HCT116 (cell line): ENCODE data around the gene IFT22. TPM values are rescaled to one million over a fixed set of nuclear protein-coding genes. Genes with fewer than 3 reads are reported as not detected.

Source experiments
- ATAC-seq: fragments of 200-7000 bp; cut with Tn5 transposase; 2 replicates; pipeline ENCODE4 v1.9.1; 2020; ENCODE audit warnings: mild to moderate bottlenecking, moderate library complexity
- BruUV-seq: library from RNA; stranded (reverse); fragments of 400-500 nt; replicated peaks from 2 replicates; lab custom pipeline; 2021; lab: Mats Ljungman, UMichigan
- CTCF ChIA-PET: fragments of 300-600 bp; sonication (Branson Sonifier 250); formaldehyde crosslinking; loops from one replicate; lab custom pipeline; 2021; ENCODE audit warnings: antibody characterized with exemption; lab: Charles Lee
- POLR2A ChIA-PET: fragments of 300-600, 350-600 bp; sonication (Branson Sonifier 250); formaldehyde crosslinking; loops from one replicate; lab custom pipeline; 2021; ENCODE audit warnings: antibody characterized with exemption; lab: Charles Lee
- RAD21 ChIA-PET, 2 experiments: fragments of 300-600 bp; sonication (Branson Sonifier 250); formaldehyde crosslinking; loops; one replicate each; lab custom pipeline; 2023; ENCODE audit warnings: low total read pairs in 2 of 2; ENCODE audit not compliant: uncharacterized antibody in 2 of 2, unreplicated experiment in 2 of 2, low non-redundant PET in 1 of 2; lab: Charles Lee
- DNase-seq: peaks from one replicate; pipeline ENCODE4 v3.0.0-alpha.2; 2010; ENCODE audit warnings: low read depth, low spot score
- H2AFZ ChIP-seq: fragments of 200-600 bp; shearing (Covaris generic), sonication (generic); 2 replicates; pipeline ENCODE4 v1.6.1; 2017; ENCODE audit warnings: low read depth, mixed run types, mixed read lengths, antibody characterized with exemption, low read length; ENCODE audit not compliant: poor library complexity, severe bottlenecking
- H3K27ac ChIP-seq: 2 replicates; pipeline ENCODE4 v1.5.1; 2012; ENCODE audit warnings: low read depth, low read length
- H3K27me3 ChIP-seq: fragments of 200-600 bp; sonication (generic); 2 replicates; pipeline ENCODE4 v1.6.1; 2016; ENCODE audit warnings: mixed run types, low read length, mixed read lengths; ENCODE audit not compliant: insufficient read depth
- H3K36me3 ChIP-seq, 2 experiments: fragments of 200-500 bp in 1 of 2; fragments of 200-600 bp in 1 of 2; sonication (Bioruptor generic) in 1 of 2; sonication (generic) in 1 of 2; 2 replicates each; pipeline versions ENCODE4 v1.5.1 to v1.6.1; 2014 to 2016; ENCODE audit warnings: low read length in 2 of 2, inconsistent platforms in 1 of 2, mixed read lengths in 1 of 2, mixed run types in 1 of 2; ENCODE audit not compliant: insufficient read depth in 2 of 2, control insufficient read depth in 1 of 2
- H3K4me1 ChIP-seq, 2 experiments: fragments of 200-600 bp in 1 of 2; sonication (generic) in 1 of 2; 2 replicates each; pipeline versions ENCODE4 v1.5.1 to v1.6.1; 2012 to 2017; ENCODE audit warnings: low read length in 2 of 2, inconsistent platforms in 1 of 2, mild to moderate bottlenecking in 1 of 2, mixed read lengths in 1 of 2, mixed run types in 1 of 2, moderate library complexity in 1 of 2; ENCODE audit not compliant: insufficient read depth in 2 of 2, control insufficient read depth in 1 of 2
- H3K4me2 ChIP-seq: fragments of 200-600 bp; sonication (generic); 2 replicates; pipeline ENCODE4 v1.6.1; 2017; ENCODE audit warnings: mixed run types, low read length, mixed read lengths
- H3K4me3 ChIP-seq, 2 experiments: fragments of 200-600 bp in 1 of 2; sonication (generic) in 1 of 2; replicated peaks in 1 of 2; 2 replicates each; pipeline ENCODE4 v1.5.1; 2011 to 2016; ENCODE audit warnings: low read length in 2 of 2, control low read depth in 1 of 2, low read depth in 1 of 2, mild to moderate bottlenecking in 1 of 2, mixed read lengths in 1 of 2, mixed run types in 1 of 2
- H3K79me2 ChIP-seq: fragments of 200-600 bp; sonication (generic); 2 replicates; pipeline ENCODE4 v1.6.1; 2017; ENCODE audit warnings: mild to moderate bottlenecking, mixed run types, low read length, moderate library complexity, mixed read lengths; ENCODE audit not compliant: insufficient read depth
- H3K9ac ChIP-seq: fragments of 200-600 bp; sonication (generic); 2 replicates; pipeline ENCODE4 v1.6.1; 2016; ENCODE audit warnings: low read length, mixed read lengths
- H3K9me2 ChIP-seq: fragments of 200-600 bp; sonication (generic), shearing (Covaris generic); 2 replicates; pipeline ENCODE4 v1.6.1; 2017; ENCODE audit warnings: mixed run types, mild to moderate bottlenecking, moderate library complexity; ENCODE audit not compliant: insufficient read depth
- H3K9me3 ChIP-seq, 2 experiments: fragments of 200-500 bp in 1 of 2; fragments of 200-600 bp in 1 of 2; sonication (Bioruptor generic) in 1 of 2; sonication (generic) in 1 of 2; 2 replicates each; pipeline ENCODE4 v1.6.1; 2014 to 2017; ENCODE audit warnings: low read length in 2 of 2, mixed read lengths in 2 of 2, inconsistent platforms in 1 of 2, low read depth in 1 of 2, mild to moderate bottlenecking in 1 of 2, mixed run types in 1 of 2, moderate library complexity in 1 of 2; ENCODE audit not compliant: control insufficient read depth in 1 of 2, insufficient read depth in 1 of 2
- H4K20me1 ChIP-seq: fragments of 200-600 bp; sonication (generic), shearing (Covaris generic); 2 replicates; pipeline ENCODE4 v1.6.1; 2017; ENCODE audit warnings: mixed run types, mild to moderate bottlenecking, moderate library complexity; ENCODE audit not compliant: insufficient read depth
- EGR1 ChIP-seq: IDR thresholded peaks from 2 replicates; pipeline ENCODE4 v1.6.1; 2012; ENCODE audit warnings: low read depth
- ELF1 ChIP-seq: IDR thresholded peaks from 2 replicates; pipeline ENCODE4 v1.6.1; 2012; ENCODE audit warnings: low read depth, borderline replicate concordance
- EZH2phosphoT487 ChIP-seq: fragments of 200-600 bp; IDR thresholded peaks from 2 replicates; pipeline ENCODE4 v1.6.1; 2018; ENCODE audit warnings: antibody characterized with exemption, borderline replicate concordance
- JUND ChIP-seq: IDR thresholded peaks from 2 replicates; pipeline ENCODE4 v1.6.1; 2012
- SIN3A ChIP-seq: IDR thresholded peaks from 2 replicates; pipeline ENCODE4 v1.6.1; 2012; ENCODE audit warnings: low read depth
- ZFX ChIP-seq: fragments of 450-650 bp; IDR thresholded peaks from 2 replicates; pipeline ENCODE4 v1.6.1; 2017
- intact Hi-C: fragments of 100-400 bp; cut with micrococcal nuclease; formaldehyde crosslinking; loops from 2 replicates; pipeline ENCODE4 v1.10.0; 2022
- total RNA-seq: library from RNA; stranded (reverse); gene quantifications from one replicate; pipeline ENCODE4 v1.2.1, GENCODE V29; 2021; ENCODE audit not compliant: unreplicated experiment
- TF ChIP-seq, protein P1 (sequence below): IDR thresholded peaks from 2 replicates; pipeline ENCODE4 v1.6.1; 2012
- TF ChIP-seq, protein P2 (sequence below): IDR thresholded peaks from 2 replicates; pipeline ENCODE4 v1.6.1; 2011; ENCODE audit warnings: mild to moderate bottlenecking, low read length, moderate library complexity; ENCODE audit not compliant: insufficient replicate concordance; ENCODE audit errors: extremely low read depth

Gene IFT22
- total RNA-seq, 1 experiment from 2014 or later, result 27.2 TPM

DNA sequence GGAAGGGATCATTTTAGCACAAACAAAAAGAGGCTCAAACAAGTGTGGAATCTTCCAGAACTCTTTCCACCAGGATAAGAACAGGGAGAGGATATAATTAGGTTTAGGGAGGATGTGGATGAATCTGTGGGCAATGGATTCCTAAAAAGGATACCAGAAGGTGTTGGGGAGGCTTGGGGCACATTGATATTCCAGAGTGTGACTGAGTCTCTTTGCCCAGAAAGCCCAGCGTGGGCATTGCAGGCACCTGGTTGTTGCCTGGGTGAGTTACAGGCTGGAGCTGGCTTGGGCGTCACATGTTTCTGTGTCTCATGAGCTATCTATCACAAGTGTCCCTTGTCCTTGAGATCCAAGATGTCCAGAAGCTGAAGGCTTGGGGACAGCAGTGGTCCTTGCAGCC is 44.3 kb upstream of the IFT22 start:
- Histone ChIP-seq H3K36me3 (no peaks in the 10 kb centered on the region), H3K79me2 (no peaks in the 10 kb centered on the region), H3K4me3 (no peak overlapping the region), H3K27me3 (no peaks in the 10 kb centered on the region), H2AFZ (no peak overlapping the region), H3K27ac (no peak overlapping the region), H4K20me1 (no peaks in the 10 kb centered on the region), H3K9me2 (no peaks in the 10 kb centered on the region), H3K9ac (no peak overlapping the region), H3K9me3 (peaks cover 0 to 3% of the 10 kb centered on the region in 2 experiments; a peak in 1 of 4 replicates), H3K4me1 (peaks cover 0 to 11% of the 10 kb centered on the region in 2 experiments; a peak in 1 of 4 replicates), H3K4me2 (no peak overlapping the region)
- ChIA-PET CTCF (no interaction called here), RAD21 (no interaction called here), POLR2A (no interaction called here)
- TF ChIP-seq ELF1, result no peak
- TF ChIP-seq SIN3A, result no peak
- TF ChIP-seq, protein P1, sequence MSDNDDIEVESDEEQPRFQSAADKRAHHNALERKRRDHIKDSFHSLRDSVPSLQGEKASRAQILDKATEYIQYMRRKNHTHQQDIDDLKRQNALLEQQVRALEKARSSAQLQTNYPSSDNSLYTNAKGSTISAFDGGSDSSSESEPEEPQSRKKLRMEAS, result no peak
- TF ChIP-seq EZH2phosphoT487, result no peak
- TF ChIP-seq EGR1, result no peak
- TF ChIP-seq, protein P2, sequence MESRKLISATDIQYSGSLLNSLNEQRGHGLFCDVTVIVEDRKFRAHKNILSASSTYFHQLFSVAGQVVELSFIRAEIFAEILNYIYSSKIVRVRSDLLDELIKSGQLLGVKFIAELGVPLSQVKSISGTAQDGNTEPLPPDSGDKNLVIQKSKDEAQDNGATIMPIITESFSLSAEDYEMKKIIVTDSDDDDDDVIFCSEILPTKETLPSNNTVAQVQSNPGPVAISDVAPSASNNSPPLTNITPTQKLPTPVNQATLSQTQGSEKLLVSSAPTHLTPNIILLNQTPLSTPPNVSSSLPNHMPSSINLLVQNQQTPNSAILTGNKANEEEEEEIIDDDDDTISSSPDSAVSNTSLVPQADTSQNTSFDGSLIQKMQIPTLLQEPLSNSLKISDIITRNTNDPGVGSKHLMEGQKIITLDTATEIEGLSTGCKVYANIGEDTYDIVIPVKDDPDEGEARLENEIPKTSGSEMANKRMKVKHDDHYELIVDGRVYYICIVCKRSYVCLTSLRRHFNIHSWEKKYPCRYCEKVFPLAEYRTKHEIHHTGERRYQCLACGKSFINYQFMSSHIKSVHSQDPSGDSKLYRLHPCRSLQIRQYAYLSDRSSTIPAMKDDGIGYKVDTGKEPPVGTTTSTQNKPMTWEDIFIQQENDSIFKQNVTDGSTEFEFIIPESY, result no peak
- TF ChIP-seq JUND, result no peak
- TF ChIP-seq ZFX, result no peak
- BruUV-seq, result no TSS peak
- intact Hi-C loops, result loop anchor here (2.0 kb wide), 3 partner anchors 45 to 141 kb away; no protein-coding TSS in a partner anchor
- DNase-seq, result no peak
- no peak for ATAC-seq
